ENCODE data around the gene MRPS9.

DNA sequence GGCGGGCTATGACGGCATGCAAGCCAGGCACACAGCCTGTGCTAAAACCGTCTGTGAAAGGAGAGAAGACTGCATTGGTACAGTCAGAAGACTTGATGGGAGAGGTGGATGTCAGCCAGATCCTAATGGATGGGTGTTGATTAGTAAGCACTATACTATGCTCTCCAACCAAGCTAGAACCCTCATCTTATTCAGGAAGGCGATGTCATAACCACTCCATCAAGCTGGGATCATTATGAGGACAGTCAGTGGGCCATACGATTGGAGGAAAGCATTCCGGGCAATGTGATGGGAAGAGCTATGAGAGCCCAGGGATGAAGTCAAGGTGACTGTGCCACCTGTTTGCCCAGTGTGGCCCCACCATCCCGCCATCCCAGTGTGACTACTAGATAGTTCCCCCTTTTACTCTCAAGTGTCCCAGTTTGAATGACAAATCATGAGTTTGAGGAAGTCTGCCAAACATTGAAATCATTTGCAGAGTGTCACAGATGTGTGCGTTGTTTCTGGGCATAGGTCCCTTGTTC is 66.4 kb downstream of the MRPS9 start:
- TF ChIP-seq, protein P1, sequence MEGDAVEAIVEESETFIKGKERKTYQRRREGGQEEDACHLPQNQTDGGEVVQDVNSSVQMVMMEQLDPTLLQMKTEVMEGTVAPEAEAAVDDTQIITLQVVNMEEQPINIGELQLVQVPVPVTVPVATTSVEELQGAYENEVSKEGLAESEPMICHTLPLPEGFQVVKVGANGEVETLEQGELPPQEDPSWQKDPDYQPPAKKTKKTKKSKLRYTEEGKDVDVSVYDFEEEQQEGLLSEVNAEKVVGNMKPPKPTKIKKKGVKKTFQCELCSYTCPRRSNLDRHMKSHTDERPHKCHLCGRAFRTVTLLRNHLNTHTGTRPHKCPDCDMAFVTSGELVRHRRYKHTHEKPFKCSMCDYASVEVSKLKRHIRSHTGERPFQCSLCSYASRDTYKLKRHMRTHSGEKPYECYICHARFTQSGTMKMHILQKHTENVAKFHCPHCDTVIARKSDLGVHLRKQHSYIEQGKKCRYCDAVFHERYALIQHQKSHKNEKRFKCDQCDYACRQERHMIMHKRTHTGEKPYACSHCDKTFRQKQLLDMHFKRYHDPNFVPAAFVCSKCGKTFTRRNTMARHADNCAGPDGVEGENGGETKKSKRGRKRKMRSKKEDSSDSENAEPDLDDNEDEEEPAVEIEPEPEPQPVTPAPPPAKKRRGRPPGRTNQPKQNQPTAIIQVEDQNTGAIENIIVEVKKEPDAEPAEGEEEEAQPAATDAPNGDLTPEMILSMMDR (IDR thresholded peaks at IDR 0.05; ENCODE audit: poor library complexity, severe bottlenecking), result no peak
- no peak for TF ChIP-seq POLR2AphosphoS5 (IDR thresholded peaks at IDR 0.05)

Measured in neural cell (in vitro differentiated cells).